Measurements from ENCODE around the gene VAV1. TPM values are rescaled to one million over a fixed set of nuclear protein-coding genes. Genes with fewer than 3 reads are reported as not detected.
"Not testable (repeated sequence)": the region's sequence is repeated elsewhere in the genome, so short reads cannot be mapped to it uniquely, and the experiment has no call there.

Gene VAV1
- total RNA-seq, 2 experiments from 2014 or later, result 77.9 to 84.5 TPM

DNA sequence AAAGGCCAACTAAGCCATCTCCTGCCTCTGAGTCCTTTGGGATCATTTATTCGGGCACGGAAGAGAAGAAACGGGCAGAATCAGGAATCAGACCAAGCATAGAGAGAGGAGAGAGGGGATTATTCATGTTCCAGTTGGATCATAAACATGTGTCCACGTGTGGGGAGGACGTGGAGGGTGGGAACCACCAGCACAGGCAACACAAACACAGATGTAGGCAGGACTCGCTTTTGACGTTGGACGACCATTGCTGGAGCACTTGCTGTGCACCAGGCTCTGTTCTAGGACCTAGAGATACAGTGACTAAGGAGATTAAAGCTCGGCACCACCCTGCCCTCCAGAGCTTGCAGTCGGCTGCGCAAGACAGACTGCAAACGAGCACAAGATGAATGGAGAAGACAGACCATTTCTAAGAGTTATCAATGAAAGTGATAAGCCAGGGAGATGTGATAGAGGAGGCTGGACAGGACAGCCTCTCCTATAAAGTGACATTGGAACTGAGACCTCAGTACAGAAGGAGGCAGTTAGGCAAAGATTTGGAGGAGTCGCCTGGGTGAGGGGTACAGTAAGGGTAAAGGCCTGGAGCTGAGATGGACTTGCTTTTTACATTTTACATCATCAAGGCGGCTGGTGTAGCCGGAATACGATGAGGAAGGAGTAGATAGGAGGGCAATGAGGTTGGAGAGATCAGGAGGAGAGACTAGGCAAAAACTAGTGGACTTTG lies 6.0 kb upstream of the VAV1 start:
- Mint-ChIP-seq H3K27me3 (no peaks in the 10 kb centered on the region), H3K4me3 (peak overlapping the region; percentile 85)

DNA sequence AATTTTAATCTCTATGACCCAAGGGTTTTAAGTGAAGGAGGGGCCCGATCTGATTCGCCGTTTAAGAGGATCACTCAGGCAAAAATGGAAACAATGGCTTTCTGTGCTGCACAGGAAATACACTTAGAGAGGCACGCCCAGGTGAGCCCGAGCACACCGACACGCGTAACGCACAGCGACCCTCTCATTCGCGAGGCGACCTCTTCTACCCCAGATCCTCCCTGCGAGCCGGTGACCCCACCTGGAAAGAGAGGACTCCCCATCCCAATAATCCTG lies 5.5 kb upstream of the VAV1 start:
- Mint-ChIP-seq H3K4me3 (peak overlapping the region; percentile 85), H3K9me3 (no peaks in the 10 kb centered on the region), H3K36me3 (no peaks in the 10 kb centered on the region), H3K27me3 (no peaks in the 10 kb centered on the region), H3K4me1 (ENCODE audit: low read depth) (peaks cover 35% of the 10 kb centered on the region), H3K27ac (peak overlapping the region; percentile 92)
- ChIA-PET POLR2A (interaction anchor here (1.0 kb wide), 1 partner anchor 34 kb away, joined by 4 read pairs; no protein-coding TSS in a partner anchor), CTCF (interaction anchor here (1.4 to 5.8 kb wide), 3 partner anchors 30 to 96 kb away, joined by 5 to 51 read pairs (median 33); partner anchors contain the start of gene GPR108)
- intact Hi-C loops (cut with micrococcal nuclease), result loop anchor here (1.0 to 5.0 kb wide), 7 partner anchors 14 to 342 kb away; partner anchors contain the start of gene GPR108
- no peak for DNase-seq

More for the DNA sequence above, 6.0 kb upstream of the VAV1 start:
- H3K9me3 Mint-ChIP-seq, result no peaks in the 10 kb centered on the region
- H3K4me1 Mint-ChIP-seq (ENCODE audit: low read depth), result peaks cover 31% of the 10 kb centered on the region
- H3K27ac Mint-ChIP-seq, result peak overlapping the region; percentile 92
- POLR2A ChIA-PET, result interaction anchor here (1.0 kb wide), 1 partner anchor 35 kb away, joined by 4 read pairs; no protein-coding TSS in a partner anchor
- H3K36me3 Mint-ChIP-seq, result no peaks in the 10 kb centered on the region
- DNase-seq, result peak; percentile 46
- intact Hi-C loops (cut with micrococcal nuclease), result loop anchor here (1.0 to 5.0 kb wide), 7 partner anchors 13 to 341 kb away; partner anchors contain the start of gene GPR108
- CTCF ChIA-PET, result interaction anchor here (1.4 to 5.8 kb wide), 3 partner anchors 29 to 97 kb away, joined by 5 to 51 read pairs (median 33); partner anchors contain the start of gene GPR108

DNA sequence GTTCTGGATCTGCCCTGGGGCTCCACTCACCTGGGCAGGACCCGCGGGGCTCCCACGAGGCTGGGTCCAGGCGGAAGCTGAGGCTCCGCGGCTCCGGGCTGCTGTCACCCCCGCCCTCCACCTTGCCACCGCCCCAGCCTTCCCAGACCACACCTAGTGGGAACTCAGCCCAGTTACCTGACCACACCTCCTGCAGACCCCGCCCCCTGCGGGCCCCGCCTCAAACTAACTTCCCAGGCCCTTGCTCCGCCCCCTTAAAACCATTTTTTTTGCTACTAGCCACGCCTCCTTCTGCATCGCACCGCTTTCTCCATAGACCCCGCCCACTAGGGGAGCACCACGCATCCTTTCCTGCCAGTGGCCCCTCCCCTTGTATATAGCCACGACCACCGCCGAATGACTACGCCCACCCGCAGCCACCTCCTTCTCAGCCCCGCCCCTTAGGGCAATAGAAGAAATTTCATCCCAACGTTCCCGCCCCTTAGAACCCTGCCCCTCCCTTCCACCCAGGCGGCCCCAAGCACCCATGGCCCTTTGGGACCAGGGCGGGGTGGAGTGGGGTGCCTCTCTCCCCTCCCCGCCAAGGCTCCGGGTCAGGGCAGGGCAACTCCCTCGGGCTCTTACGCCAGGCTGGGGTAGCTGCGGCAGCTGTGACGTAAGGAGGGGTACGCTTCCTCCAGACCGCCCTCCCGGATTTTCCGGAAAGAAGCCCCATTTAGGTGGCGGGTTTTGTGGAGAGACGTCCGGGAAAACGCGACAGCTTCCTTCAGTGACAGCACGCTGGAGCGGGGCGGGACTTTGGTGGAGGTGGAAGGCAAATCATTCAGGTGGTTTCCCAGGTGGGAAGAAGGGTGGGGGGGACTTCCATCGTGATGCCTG lies 4.9 kb upstream of the VAV1 start, which contains the start of gene SH2D3A:
SH2D3A (minus strand) TSS at position 79 of the 879 bp plus-strand sequence. CDS start 3,687 bp downstream, outside the sequence.
- POLR2A ChIA-PET, result interaction anchor here (0.5 to 1.9 kb wide), 6 partner anchors 28 to 581 kb away, joined by 3 to 14 read pairs (median 4); partner anchors contain the start of gene TRIP10
- H3K4me3 Mint-ChIP-seq, result peak within 1 kb of the TSS; percentile 85
- H3K27me3 Mint-ChIP-seq, result no peaks in the 10 kb centered on the region
- peak; percentile 97 for DNase-seq
- CTCF ChIA-PET, result interaction anchor here (0.7 to 5.8 kb wide), 7 partner anchors 14 to 251 kb away, joined by 3 to 51 read pairs (median 5); partner anchors contain the start of gene GPR108
- H3K27ac Mint-ChIP-seq, result peak within 1 kb of the TSS; percentile 92
- no peaks in the 10 kb centered on the region for H3K36me3 Mint-ChIP-seq
- H3K9me3 Mint-ChIP-seq, result no peaks in the 10 kb centered on the region
- H3K4me1 Mint-ChIP-seq (ENCODE audit: low read depth), result peaks cover 39% of the 10 kb centered on the region
- intact Hi-C loops (cut with micrococcal nuclease), result loop anchor here (1.0 to 5.0 kb wide), 7 partner anchors 14 to 342 kb away; partner anchors contain the start of gene GPR108

DNA sequence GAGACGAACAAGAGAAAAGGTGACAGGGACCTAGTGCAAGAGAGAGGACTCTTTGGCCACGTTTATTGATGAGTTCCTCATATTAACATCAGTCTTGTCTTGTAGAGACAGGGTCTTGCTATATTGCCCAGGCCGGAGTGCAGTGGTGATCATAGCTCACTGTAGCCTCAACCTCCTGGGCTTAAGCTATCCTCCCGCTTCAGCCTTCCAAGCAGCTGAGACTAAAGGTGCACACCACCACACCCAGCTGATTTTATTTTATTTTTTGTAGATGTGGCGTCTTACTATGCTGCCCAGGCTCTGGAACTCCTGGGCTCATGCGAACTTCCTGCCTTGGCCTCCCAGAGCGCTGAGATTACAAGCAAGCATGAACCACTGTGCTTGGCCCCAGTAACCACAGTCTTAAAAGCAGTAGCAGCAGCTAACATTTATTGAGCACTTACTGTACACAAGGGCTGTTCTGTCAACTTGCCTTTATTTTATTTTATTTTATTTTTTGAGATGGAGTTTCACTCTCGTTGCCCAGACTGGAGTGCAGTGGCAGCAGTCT lies 4.2 kb upstream of the VAV1 start:
- Mint-ChIP-seq H3K4me3 (peak overlapping the region; percentile 85), H3K27ac (peak overlapping the region; percentile 92), H3K4me1 (ENCODE audit: low read depth) (peaks cover 39% of the 10 kb centered on the region), H3K36me3 (peaks cover under 1% of the 10 kb centered on the region), H3K9me3 (no peaks in the 10 kb centered on the region), H3K27me3 (no peaks in the 10 kb centered on the region)
- ChIA-PET CTCF (interaction anchor here (0.6 to 5.8 kb wide), 7 partner anchors 14 to 252 kb away, joined by 3 to 51 read pairs (median 4); partner anchors contain the start of gene GPR108), POLR2A (interaction anchor here (1.2 to 1.9 kb wide), 3 partner anchors 30 to 45 kb away, joined by 5 to 14 read pairs (median 6); no protein-coding TSS in a partner anchor)
- peak; percentile 38 for DNase-seq
- intact Hi-C loops (cut with micrococcal nuclease), result loop anchor here (5.0 kb wide), 1 partner anchor 251 kb away; no protein-coding TSS in a partner anchor

DNA sequence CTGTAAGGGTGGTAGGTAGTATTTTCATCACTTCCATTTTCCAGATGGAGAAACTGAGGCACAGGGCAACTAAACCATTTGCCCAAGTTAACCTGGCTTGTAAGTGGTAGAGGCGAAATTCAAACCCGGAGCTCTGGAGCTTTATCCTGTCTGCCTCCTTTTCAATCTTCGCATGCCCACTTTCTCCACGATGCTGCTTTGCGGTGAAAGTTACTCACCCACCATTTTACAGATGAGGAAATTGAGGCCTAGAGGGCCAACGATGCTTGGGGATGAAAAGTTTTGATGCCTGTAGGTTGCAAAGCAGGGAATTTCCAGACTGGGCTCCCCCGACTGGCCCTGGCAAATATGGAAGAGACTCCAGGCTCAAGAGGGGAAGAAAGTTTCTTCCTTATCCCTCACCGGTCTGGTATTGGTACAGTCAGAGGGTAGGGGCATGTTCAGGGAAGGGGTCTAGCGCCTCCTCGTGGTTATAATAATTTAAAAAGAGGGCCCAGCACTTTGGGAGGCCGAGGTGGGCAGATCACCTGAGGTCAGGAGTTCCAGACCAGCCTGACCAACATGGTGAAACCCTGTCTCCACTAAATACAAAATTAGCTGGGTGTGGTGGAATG lies 3.4 kb upstream of the VAV1 start:
- Mint-ChIP-seq H3K27me3 (no peaks in the 10 kb centered on the region), H3K27ac (peak overlapping the region; percentile 76), H3K36me3 (peaks cover 6% of the 10 kb centered on the region), H3K4me1 (ENCODE audit: low read depth) (peaks cover 43% of the 10 kb centered on the region), H3K9me3 (no peaks in the 10 kb centered on the region), H3K4me3 (no peak overlapping the region)
- ChIA-PET POLR2A (interaction anchor here (1.7 to 1.9 kb wide), 2 partner anchors 31 to 32 kb away, joined by 6 to 14 read pairs; no protein-coding TSS in a partner anchor), CTCF (interaction anchor here (0.6 to 5.8 kb wide), 7 partner anchors 31 to 252 kb away, joined by 3 to 51 read pairs (median 4); partner anchors contain the start of gene GPR108)
- DNase-seq, result peak; percentile 36
- intact Hi-C loops (cut with micrococcal nuclease), result loop anchor here (5.0 kb wide), 1 partner anchor 252 kb away; no protein-coding TSS in a partner anchor

DNA sequence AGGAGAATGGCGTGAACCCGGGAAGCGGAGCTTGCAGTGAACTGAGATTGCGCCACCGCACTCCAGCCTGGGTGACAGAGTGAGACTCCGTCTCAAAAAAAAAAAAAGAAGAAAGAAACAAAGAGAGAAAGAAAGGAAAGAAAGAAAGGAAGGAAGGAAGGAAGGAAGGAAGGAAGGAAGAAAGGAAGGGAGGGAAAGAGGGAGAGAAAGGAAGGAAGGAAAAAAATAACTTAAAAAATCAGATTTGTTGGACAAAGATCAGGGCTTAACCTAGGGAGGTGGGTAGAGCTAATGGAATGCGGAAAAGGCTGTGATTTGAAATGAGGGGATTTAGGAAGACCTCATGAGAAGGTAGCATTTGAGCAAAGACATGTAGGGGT lies 870 bp upstream of the VAV1 start:
- not testable (repeated sequence) for DNase-seq, H3K9me3 Mint-ChIP-seq, H3K27me3 Mint-ChIP-seq
- ChIA-PET POLR2A (interaction anchor here (1.4 to 5.8 kb wide), 6 partner anchors 11 to 102 kb away, joined by 4 to 59 read pairs (median 5); partner anchors contain the start of gene GPR108), CTCF (interaction anchor here (0.8 to 4.0 kb wide), 11 partner anchors 20 to 255 kb away, joined by 3 to 38 read pairs (median 6); partner anchors contain the start of gene GPR108)
- intact Hi-C loops (cut with micrococcal nuclease), result loop anchor here (1.0 kb wide), 2 partner anchors 30 to 91 kb away; no protein-coding TSS in a partner anchor
- H3K36me3 Mint-ChIP-seq, result peaks cover 24% of the 10 kb centered on the region
- H3K4me1 Mint-ChIP-seq (ENCODE audit: low read depth), result peaks cover 43% of the 10 kb centered on the region
- peak overlapping the region; percentile 95 for H3K27ac Mint-ChIP-seq
- peak overlapping the region; percentile 96 for H3K4me3 Mint-ChIP-seq

DNA sequence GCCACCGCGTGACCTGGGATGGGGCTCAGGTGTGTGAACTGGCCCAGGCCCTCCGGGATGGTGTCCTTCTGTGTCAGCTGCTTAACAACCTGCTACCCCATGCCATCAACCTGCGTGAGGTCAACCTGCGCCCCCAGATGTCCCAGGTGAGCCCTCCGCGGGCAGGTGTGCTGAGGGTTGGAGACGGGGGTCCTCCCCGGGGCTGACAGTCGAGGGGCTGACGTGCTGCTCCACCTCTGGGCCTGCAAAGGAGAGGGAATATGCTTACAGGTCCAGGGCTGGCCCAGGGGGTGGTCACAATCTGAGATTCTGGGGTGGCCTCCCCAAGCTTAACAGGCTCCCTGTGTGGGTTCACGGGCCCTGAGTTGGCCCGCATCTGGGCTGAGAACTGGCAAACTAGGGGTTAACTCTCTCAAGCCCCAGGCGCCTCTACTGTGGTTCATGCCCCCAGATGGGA lies 386 bp downstream of the VAV1 start:
- POLR2A ChIA-PET, result interaction anchor here (0.6 to 5.8 kb wide), 12 partner anchors 12 to 109 kb away, joined by 3 to 59 read pairs (median 5); partner anchors contain the start of gene GPR108
- intact Hi-C loops (cut with micrococcal nuclease), result loop anchor here (1.0 kb wide), 2 partner anchors 28 to 89 kb away; no protein-coding TSS in a partner anchor
- no peak for DNase-seq
- Mint-ChIP-seq H3K27me3 (no peaks in the 10 kb centered on the region), H3K4me1 (ENCODE audit: low read depth) (peaks cover 51% of the 10 kb centered on the region), H3K27ac (peak overlapping the region; percentile 95), H3K4me3 (peak overlapping the region; percentile 96), H3K9me3 (no peaks in the 10 kb centered on the region), H3K36me3 (peaks cover 31% of the 10 kb centered on the region)
- CTCF ChIA-PET, result interaction anchor here (0.6 to 4.0 kb wide), 19 partner anchors 8 to 412 kb away, joined by 3 to 38 read pairs (median 4); partner anchors contain the start of genes CLPP and GPR108

DNA sequence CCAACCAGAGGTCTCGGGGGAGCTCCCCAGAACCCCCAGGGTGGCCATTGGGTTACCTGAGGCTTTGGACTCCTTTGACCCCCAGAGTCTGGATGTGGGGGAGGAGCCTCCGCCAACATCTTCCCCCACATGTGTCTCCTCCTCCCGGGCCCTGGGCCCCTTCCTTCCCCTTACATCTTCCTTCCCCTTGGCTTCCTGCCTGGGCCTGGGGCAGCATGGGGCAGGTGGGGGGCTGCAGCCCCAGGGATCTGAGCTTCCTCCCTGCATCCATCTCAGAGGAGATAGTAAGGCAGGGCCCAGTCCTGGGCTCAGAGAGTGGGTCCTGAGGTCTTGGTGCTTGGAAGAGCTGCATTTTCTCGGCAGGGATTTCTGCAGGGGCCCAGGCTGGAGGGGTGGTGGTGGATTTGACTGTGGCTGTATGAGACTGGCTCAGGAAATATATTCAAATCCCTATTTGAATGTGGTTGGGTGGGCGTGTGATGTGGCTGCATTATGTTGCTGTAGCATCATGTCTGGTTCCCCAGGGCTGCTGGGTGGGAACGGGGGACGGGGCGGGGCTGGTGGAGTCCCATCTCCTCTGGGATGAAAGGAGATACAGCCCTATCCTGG lies 919 bp downstream of the VAV1 start:
- peaks cover 35% of the 10 kb centered on the region for H3K36me3 Mint-ChIP-seq
- POLR2A ChIA-PET, result interaction anchor here (0.7 to 5.8 kb wide), 8 partner anchors 12 to 110 kb away, joined by 3 to 59 read pairs (median 6); no protein-coding TSS in a partner anchor
- peaks cover 51% of the 10 kb centered on the region for H3K4me1 Mint-ChIP-seq (ENCODE audit: low read depth)
- H3K27ac Mint-ChIP-seq, result peak overlapping the region; percentile 95
- DNase-seq, result peak; percentile 79
- H3K27me3 Mint-ChIP-seq, result no peaks in the 10 kb centered on the region
- CTCF ChIA-PET, result interaction anchor here (0.6 to 4.0 kb wide), 10 partner anchors 17 to 191 kb away, joined by 3 to 38 read pairs (median 6); partner anchors contain the start of gene GPR108
- intact Hi-C loops (cut with micrococcal nuclease), result no loop called here
- H3K9me3 Mint-ChIP-seq, result no peaks in the 10 kb centered on the region
- peak overlapping the region; percentile 96 for H3K4me3 Mint-ChIP-seq

DNA sequence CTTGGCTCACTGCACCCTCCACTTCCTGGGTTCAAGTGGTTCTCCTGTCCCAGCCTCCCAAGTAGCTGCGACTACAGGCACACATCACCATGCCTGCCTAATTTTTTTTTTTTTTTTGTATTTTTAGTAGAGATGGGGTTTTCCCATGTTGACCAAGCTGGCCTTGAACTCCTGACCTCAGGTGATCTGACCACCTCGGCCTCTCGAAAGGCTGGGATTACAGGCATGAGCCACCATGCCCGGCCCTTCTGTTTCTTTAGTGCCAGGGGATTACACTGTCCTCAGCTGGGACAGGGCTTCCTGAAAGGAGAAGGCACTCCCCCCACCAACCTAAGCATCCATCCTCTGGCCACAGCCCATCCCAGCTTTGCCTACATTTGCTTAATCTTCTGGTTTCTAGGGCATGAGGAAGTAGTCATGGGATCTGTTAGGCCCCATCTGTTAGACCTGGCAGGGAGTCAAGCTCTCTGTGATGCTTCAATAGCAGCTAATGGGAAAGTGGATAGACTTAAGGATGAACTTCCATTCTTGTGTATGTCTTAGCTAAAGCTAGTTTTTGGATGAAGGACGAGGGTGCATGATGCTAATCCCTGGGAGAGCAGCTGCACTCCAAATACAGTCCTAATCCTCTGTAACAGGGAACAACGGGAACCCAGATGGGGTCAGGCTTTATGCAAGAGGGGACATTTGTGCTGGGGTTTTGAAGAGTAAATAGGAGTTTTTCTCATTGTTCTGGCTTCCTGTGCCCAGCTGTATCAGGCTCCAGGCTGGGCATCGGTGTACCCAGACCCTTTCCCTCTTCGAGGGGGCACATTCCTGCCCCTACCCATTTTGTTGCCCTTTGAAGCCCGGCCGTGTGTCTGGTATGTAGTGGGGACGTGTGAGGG lies 2.6 kb downstream of the VAV1 start:
- CTCF ChIA-PET, result interaction anchor here (1.5 kb wide), 1 partner anchor 38 kb away, joined by 7 read pairs; no protein-coding TSS in a partner anchor
- Mint-ChIP-seq H3K9me3 (no peaks in the 10 kb centered on the region), H3K27ac (peak overlapping the region; percentile 42), H3K4me3 (peak overlapping the region; percentile 50), H3K27me3 (no peaks in the 10 kb centered on the region), H3K36me3 (peaks cover 35% of the 10 kb centered on the region), H3K4me1 (ENCODE audit: low read depth) (peaks cover 53% of the 10 kb centered on the region)
- intact Hi-C loops (cut with micrococcal nuclease), result no loop called here
- POLR2A ChIA-PET, result interaction anchor here (0.7 to 5.8 kb wide), 2 partner anchors 22 to 27 kb away, joined by 4 to 59 read pairs; no protein-coding TSS in a partner anchor
- DNase-seq, result no peak

All from activated CD4-positive, alpha-beta memory T cell treated with anti-CD3 and anti-CD28 coated beads for 36 hours (primary cell).